ENCODE measurements around the gene PAK6. TPM values are rescaled to one million over a fixed set of nuclear protein-coding genes. Genes with fewer than 3 reads are reported as not detected.

PAK6 gene
- total RNA-seq, 2 donors from 2014 or later = 7.7 to 9.1 TPM

DNA sequence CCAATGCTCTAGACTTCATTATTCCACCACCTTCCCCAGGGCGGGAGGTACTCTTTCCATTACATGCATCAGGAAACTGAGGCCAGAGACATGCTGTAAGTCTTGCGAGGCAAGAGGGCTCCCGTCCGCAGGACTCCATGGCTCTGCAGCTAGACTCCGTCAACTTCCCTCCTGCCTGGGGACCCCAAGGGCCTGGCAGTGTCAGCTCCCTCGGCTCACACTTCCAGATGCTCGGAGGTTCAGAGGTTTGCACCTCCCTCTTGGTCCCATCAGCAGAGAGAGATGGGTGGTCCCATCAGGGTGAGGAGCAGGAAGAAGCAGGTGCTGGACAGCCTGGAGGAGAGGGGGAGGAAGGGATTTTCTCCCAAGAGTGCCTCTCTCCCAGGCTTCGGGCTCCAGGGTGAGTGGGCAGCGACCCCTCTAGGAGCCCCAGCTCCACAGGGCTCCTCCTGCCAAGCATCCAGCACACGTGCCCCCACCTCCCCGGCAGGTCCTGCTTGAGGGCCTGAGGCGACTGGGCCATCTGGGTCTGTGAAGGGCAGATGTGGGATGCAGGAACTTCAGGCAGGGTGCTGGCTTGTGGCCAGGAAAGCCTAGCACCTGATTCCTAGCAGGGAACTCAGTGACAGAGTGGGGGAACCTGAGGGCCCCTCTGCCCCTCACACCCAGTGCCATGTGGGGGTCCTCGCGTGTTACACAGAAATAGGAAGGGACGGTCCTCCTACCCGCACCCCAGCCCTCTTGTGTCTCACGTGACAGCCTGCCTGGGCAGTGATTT is 9.3 kb downstream of the PAK6 start:
- no peak overlapping the region for H3K4me3 ChIP-seq (ENCODE audit: low read length)
- no peaks in the 10 kb centered on the region for H3K9me3 ChIP-seq (ENCODE audit: control insufficient read depth, low read length)
- no peak for DNase-seq
- no peaks in the 10 kb centered on the region for H3K9me3 Mint-ChIP-seq
- H3K4me3 Mint-ChIP-seq = no peak overlapping the region
- H3K27me3 Mint-ChIP-seq (ENCODE audit: insufficient read depth) = peaks cover 36% of the 10 kb centered on the region
- no peak overlapping the region for H3K9ac ChIP-seq (ENCODE audit: extremely low read depth, low read length, poor library complexity, severe bottlenecking)
- WGBS, 2 experiments (ENCODE audit: insufficient coverage in 1 of 2, insufficient read length in 1 of 2) = 92 to 95% methylated on average over 9 to 17 of the region's 17 CpGs
- H3K4me1 Mint-ChIP-seq = peaks cover 3% of the 10 kb centered on the region
- H3K27ac Mint-ChIP-seq = no peak overlapping the region
- H3K4me1 ChIP-seq (ENCODE audit: control insufficient read depth, insufficient read depth, low read length) = no peaks in the 10 kb centered on the region
- TF ChIP-seq, protein P1, sequence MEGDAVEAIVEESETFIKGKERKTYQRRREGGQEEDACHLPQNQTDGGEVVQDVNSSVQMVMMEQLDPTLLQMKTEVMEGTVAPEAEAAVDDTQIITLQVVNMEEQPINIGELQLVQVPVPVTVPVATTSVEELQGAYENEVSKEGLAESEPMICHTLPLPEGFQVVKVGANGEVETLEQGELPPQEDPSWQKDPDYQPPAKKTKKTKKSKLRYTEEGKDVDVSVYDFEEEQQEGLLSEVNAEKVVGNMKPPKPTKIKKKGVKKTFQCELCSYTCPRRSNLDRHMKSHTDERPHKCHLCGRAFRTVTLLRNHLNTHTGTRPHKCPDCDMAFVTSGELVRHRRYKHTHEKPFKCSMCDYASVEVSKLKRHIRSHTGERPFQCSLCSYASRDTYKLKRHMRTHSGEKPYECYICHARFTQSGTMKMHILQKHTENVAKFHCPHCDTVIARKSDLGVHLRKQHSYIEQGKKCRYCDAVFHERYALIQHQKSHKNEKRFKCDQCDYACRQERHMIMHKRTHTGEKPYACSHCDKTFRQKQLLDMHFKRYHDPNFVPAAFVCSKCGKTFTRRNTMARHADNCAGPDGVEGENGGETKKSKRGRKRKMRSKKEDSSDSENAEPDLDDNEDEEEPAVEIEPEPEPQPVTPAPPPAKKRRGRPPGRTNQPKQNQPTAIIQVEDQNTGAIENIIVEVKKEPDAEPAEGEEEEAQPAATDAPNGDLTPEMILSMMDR (conservative IDR thresholded peaks at IDR 0.05) = no peak
- H3K36me3 Mint-ChIP-seq (ENCODE audit: low read depth) = no peaks in the 10 kb centered on the region
- H3K27ac ChIP-seq (ENCODE audit: low read depth, low read length) = no peak overlapping the region
- no peaks in the 10 kb centered on the region for H3K36me3 ChIP-seq (ENCODE audit: control insufficient read depth, insufficient read depth, low read length)
- peaks cover 43% of the 10 kb centered on the region for H3K27me3 ChIP-seq (ENCODE audit: control insufficient read depth, insufficient read depth, low read length, poor library complexity, severe bottlenecking)

GRCh38 chr15:40249477-40250303 is 10.8 kb downstream of the PAK6 start:
- TF ChIP-seq, protein P1 (conservative IDR thresholded peaks at IDR 0.05) = no peak
- H3K9me3 ChIP-seq (ENCODE audit: control insufficient read depth, low read length) = no peaks in the 10 kb centered on the region
- Mint-ChIP-seq H3K9me3 (no peaks in the 10 kb centered on the region), H3K36me3 (ENCODE audit: low read depth) (no peaks in the 10 kb centered on the region), H3K27me3 (ENCODE audit: insufficient read depth) (peaks cover 50% of the 10 kb centered on the region), H3K27ac (no peak overlapping the region), H3K4me3 (no peak overlapping the region), H3K4me1 (peaks cover 8% of the 10 kb centered on the region)
- no peak overlapping the region for H3K27ac ChIP-seq (ENCODE audit: low read depth, low read length)
- no peaks in the 10 kb centered on the region for H3K36me3 ChIP-seq (ENCODE audit: control insufficient read depth, insufficient read depth, low read length)
- no peak overlapping the region for H3K4me3 ChIP-seq (ENCODE audit: low read length)
- no peaks in the 10 kb centered on the region for H3K4me1 ChIP-seq (ENCODE audit: control insufficient read depth, insufficient read depth, low read length)
- no peak for DNase-seq
- WGBS, 2 experiments (ENCODE audit: insufficient coverage in 1 of 2, insufficient read length in 1 of 2) = 83 to 98% methylated on average over 6 to 11 of the region's 11 CpGs
- H3K27me3 ChIP-seq (ENCODE audit: control insufficient read depth, insufficient read depth, low read length, poor library complexity, severe bottlenecking) = peaks cover 58% of the 10 kb centered on the region
- no peak overlapping the region for H3K9ac ChIP-seq (ENCODE audit: extremely low read depth, low read length, poor library complexity, severe bottlenecking)

- peaks cover 64% of the 10 kb centered on the region for H3K27me3 ChIP-seq (ENCODE audit: control insufficient read depth, insufficient read depth, low read length, poor library complexity, severe bottlenecking)
- H3K36me3 ChIP-seq (ENCODE audit: control insufficient read depth, insufficient read depth, low read length) = no peaks in the 10 kb centered on the region
- 92 to 98% methylated on average over 7 to 8 of the region's 8 CpGs for WGBS, 2 experiments (ENCODE audit: insufficient coverage in 1 of 2, insufficient read length in 1 of 2)
- no peak overlapping the region for H3K4me3 ChIP-seq (ENCODE audit: low read length)
- H3K9me3 ChIP-seq (ENCODE audit: control insufficient read depth, low read length) = no peaks in the 10 kb centered on the region
- no peak for DNase-seq
- Mint-ChIP-seq H3K27me3 (ENCODE audit: insufficient read depth) (peaks cover 51% of the 10 kb centered on the region), H3K4me3 (no peak overlapping the region), H3K36me3 (ENCODE audit: low read depth) (no peaks in the 10 kb centered on the region), H3K4me1 (peaks cover 8% of the 10 kb centered on the region), H3K9me3 (no peaks in the 10 kb centered on the region), H3K27ac (no peak overlapping the region)
- no peak overlapping the region for H3K27ac ChIP-seq (ENCODE audit: low read depth, low read length)
- no peak overlapping the region for H3K9ac ChIP-seq (ENCODE audit: extremely low read depth, low read length, poor library complexity, severe bottlenecking)
- no peaks in the 10 kb centered on the region for H3K4me1 ChIP-seq (ENCODE audit: control insufficient read depth, insufficient read depth, low read length)
- TF ChIP-seq, protein P1 (conservative IDR thresholded peaks at IDR 0.05) = no peak
These were observed 11.4 kb downstream of the PAK6 start for GRCh38 chr15:40250304-40250656.
